Hematopoietic multipotent progenitor cell treated with erythropoietin and hydrocortisone succinate and interleukin-3 and kit ligand, for 6 days (in vitro differentiated cells): ENCODE results near the gene NDUFV1.
"Not testable (repeated sequence)": the region's sequence is repeated elsewhere in the genome, so short reads cannot be mapped to it uniquely, and the experiment has no call there.

Experiments
- DNase-seq: peaks from one replicate; pipeline ENCODE4 v3.0.0-alpha.2; 2015

NDUFV1 gene

DNA sequence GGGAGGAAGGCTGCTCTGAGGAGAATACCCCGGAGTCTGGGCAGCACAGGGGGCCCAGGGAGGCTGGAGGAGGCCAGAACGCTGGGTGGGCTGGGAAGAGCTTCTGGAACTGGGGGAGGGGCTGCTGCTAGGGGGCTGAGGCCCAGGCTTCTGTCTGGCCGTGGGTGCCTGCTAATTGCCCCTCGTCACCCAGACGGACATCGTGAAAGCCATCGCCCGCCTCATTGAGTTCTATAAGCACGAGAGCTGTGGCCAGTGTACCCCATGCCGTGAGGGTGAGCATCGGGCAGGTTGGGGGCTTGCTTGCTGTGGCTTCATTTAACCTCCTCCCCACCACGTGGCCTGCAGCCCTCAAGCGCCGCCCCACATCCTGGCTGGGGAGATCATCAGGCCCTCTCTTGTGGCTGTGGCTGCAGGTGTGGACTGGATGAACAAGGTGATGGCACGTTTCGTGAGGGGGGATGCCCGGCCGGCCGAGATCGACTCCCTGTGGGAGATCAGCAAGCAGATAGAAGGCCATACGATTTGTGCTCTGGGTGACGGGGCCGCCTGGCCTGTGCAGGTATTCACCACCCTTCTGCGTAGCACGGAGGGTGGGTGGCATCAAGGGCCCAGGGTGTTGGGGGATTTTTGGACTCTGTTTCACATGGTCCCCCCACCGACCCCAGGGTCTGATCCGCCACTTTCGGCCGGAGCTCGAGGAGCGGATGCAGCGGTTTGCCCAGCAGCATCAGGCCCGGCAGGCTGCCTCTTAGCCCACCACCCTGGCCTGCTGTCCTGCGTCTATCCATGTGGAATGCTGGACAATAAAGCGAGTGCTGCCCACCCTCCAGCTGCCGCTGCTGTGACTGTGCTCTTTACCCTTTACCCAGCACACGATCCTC lies 5.2 kb downstream of the NDUFV1 start:
- DNase-seq = no peak

- DNase-seq = no peak
These were observed 6.0 kb downstream of the NDUFV1 start for GRCh38 chr11:67612751-67613150.

DNA sequence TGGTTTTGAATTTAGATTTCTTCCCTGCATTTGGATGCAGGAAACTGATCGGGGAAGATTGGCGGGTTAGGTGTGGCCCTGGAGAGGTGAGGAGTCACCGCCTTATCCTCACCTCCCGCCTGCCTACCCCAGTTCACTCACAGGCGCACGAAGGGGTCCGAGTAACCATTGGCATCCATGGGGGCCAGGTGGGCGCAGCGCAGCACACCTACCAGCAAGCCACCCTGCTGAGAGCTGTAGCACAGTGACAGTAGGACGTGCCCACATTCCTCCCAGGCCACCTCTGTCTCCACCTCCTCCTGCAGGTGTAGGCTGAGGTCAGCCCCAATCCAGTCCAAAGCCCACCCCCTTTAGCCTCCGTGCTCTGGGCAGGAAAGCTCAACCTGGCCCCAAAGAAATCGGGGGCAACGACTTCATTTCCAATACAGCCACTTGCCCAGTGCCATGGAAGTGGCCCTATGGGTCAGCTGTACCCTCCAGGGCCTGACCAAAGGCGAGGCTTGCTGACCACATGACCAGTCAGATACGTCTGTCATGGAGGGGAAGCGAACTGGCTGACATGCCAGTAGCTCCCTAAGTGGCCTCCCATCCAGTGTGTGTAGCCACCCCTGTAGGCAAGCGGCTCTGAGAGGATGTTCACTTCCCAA lies 6.7 kb downstream of the NDUFV1 start:
- DNase-seq = no peak

- peak; percentile 80 for DNase-seq
These were observed 7.4 kb downstream of the NDUFV1 start for GRCh38 chr11:67613960-67614715.

DNA sequence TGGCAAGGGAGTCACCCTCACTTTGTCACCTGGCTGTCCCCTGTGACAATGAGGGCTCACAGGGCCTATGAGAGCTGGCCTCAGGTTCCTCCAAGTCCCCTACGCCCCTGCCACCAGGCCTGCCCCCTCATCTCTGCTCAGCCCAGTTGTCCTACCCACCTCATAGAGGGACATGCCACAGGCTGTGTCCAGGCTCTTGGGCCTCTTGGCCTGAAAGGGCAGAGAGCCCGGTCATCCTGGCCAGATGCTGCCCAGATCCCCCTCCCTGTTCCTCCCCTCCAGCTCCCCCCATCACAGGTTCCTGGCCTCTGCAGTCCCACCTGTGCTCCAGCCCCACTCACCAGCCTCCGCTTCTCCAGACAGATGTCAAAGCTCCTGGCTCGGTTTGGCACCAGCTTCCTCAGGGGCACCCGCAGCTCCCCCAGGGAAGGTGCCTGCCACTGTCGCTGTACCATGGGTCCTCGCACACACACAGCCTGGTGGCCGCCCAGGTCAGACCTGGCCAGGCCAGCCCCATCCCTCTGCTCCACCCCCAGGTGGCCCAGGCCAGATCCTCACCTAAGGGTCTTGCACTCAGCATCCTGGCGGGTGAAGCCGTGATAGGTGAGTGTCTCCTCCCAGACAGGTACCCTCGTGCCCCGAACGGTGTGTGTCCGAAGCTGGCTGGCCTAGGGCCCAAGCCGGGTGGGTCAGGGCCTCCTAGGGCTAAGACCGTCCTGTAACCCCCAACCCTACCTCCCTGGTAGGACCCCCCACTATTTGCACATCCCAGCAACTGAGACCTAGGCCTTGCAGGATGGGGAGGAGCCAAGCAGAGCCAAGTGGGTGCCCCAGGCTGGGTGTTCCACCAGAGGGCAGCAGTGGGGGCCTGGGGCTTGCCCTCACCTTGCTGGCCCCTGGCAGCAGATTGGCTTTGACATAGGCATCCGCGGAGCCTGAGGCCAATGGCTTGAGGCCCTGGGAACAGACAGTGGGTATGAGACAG lies 8.3 kb downstream of the NDUFV1 start:
- DNase-seq = peak; percentile 78

GRCh38 chr11:67615728-67616430 lies 9.1 kb downstream of the NDUFV1 start:
- DNase-seq = no peak

DNA sequence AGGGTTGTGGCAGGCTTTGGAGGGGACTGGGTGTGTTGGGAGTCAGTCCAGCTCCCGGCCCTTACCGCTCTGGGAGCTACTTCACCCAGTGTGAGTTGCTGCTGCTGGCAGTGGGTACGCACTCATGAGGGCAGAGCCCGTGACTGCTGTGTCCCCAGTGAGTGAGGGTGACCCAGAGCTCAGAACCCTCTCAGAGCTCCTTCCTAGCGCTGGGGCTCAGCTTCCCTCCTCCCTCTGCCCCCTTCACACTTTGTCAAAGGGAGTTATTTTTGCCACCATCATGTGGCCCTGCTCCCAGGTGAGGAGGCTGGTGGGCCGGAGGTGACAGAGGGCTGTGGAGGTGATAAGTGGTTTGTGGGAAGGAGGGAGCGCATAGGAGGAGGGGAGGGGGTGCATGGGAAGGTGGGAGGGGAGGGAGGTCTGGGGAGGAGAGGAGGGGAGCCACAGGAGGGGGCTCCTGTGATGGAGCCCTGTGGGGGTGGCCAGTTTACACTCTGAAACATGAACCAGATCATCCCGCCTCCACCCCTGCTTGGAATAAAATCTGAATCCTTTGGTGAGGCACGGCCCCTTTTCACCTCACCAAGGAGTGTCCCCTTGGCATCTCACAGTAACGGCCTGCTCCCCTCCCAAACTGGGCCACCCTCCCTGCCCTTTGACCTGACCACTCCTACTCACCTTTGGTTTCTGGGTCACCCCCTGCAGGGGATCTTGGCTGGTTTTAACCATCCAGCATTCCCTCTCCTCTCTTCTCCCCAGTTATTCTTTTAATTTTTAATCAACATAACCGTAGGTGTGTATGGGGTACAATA lies 9.9 kb downstream of the NDUFV1 start:
- no peak for DNase-seq

- no peak for DNase-seq
These were observed 10.7 kb downstream of the NDUFV1 start for GRCh38 chr11:67617243-67617953.

GRCh38 chr11:67618901-67619659 lies 12.3 kb downstream of the NDUFV1 start:
- not testable (repeated sequence) for DNase-seq

DNA sequence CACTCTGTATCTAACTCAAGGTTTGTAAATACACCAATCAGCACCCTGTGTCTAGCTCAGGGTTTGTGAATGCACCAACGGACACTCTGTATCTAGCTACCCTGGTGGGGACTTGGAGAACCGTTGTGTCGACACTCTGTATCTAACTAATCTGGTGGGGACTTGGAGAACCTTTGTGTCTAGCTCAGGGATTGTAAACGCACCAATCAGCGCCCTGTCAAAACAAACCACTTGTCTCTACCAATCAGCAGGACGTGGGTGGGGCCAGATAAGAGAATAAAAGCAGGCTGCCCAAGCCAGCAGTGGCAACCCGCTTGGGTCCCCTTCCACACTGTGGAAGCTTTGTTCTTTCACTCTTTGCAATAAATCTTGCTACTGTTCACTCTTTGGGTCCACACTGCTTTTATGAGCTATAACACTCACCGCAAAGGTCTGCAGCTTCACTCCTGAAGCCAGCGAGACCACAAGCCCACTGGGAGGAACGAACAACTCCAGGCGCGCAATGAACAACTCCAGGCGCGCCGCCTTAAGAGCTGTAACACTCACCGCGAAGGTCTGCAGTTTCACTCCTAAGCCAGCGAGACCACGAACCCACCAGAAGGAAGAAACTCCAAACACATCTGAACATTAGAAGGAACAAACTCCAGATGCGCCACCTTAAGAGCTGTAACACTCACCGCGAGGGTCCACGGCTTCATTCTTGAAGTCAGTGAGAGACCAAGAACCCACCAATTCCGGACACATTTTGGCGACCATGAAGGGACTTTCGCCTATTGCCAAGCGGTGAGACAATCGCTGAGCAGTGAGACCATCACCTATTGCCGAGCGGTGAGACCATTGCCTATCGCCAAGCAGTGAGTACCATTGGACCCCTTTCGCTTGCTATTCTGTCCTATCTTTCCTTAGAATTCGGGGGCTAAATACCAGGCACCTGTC lies 13.2 kb downstream of the NDUFV1 start:
- not testable (repeated sequence) for DNase-seq

GRCh38 chr11:67620621-67621020 lies 13.9 kb downstream of the NDUFV1 start:
- DNase-seq = not testable (repeated sequence)

DNA sequence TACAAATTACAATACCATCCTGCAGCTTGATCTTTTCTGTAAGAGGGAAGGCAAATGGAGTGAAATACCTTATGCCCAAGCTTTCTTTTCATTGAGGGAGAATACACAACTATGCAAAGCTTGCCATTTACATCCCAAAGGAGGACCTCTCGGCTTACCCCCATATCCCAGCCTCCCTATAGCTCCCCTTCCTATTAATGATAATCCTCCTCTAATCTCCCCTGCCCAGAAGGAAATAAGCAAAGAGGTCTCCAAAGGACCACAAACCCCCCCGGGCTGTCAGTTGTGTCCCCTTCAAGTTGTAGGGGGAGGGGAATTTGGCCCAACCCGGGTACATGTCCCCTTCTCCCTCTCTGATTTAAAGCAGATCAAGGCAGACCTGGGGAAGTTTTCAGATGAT lies 15.2 kb downstream of the NDUFV1 start:
- DNase-seq = not testable (repeated sequence)

- DNase-seq = not testable (repeated sequence)
These were observed 16.2 kb downstream of the NDUFV1 start for GRCh38 chr11:67622905-67623304.

- not testable (repeated sequence) for DNase-seq
These were observed 17.1 kb downstream of the NDUFV1 start for GRCh38 chr11:67623795-67624194.

DNA sequence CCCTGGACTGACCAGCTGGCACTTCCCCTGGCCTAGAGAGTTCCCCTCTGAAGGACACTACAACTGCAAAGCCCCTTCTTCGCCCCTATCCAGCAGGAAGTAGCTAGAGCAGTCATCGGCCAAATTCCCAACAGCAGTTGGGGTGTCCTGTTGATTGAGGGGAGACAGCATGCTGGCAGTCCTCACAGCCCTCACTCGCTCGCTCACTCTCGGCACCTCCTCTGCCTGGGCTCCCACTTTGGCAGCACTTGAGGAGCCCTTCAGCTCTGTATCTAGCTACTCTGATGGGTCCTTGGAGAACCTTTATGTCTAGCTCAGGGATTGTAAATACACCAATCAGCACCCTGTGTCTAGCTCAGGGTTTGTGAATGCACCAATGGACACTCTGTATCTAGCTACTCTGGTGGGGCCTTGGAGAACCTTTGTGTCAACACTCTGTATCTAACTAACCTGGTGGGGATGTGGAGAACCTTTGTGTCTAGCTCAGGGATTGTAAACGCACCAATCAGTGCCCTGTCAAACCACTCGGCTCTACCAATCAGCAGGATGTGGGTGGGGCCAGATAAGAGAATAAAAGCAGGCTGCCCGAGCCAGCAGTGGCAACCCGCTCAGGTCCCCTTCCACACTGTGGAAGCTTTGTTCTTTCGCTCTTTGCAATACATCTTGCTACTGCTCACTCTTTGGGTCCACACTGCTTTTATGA lies 19.5 kb downstream of the NDUFV1 start:
- not testable (repeated sequence) for DNase-seq

- DNase-seq = no peak
These were observed 20.2 kb downstream of the NDUFV1 start for GRCh38 chr11:67626970-67627369.

- DNase-seq = no peak
These were observed 20.7 kb downstream of the NDUFV1 start for GRCh38 chr11:67627441-67627811.
